Muscle layer of duodenum (tissue), 2 donors: Measurements from ENCODE around the gene CLECL1.

ENCODE experiments used
- H3K27ac ChIP-seq: one replicate; pipeline ENCODE4 v1.7.0; 2013; ENCODE audit warnings: mild to moderate bottlenecking, low read length
- H3K27me3 ChIP-seq: one replicate; pipeline ENCODE4 v1.7.0; 2013; ENCODE audit warnings: low read depth, mild to moderate bottlenecking, control low read depth, low read length
- H3K36me3 ChIP-seq, 2 donors: one replicate each; pipeline ENCODE4 v1.7.0; 2013; ENCODE audit warnings: low read length in 2 of 2, control low read depth in 1 of 2, mild to moderate bottlenecking in 1 of 2; ENCODE audit not compliant: insufficient read depth in 2 of 2, control insufficient read depth in 1 of 2
- H3K4me1 ChIP-seq, 2 donors: one replicate each; pipeline ENCODE4 v1.7.0; 2013; ENCODE audit warnings: low read length in 2 of 2, mild to moderate bottlenecking in 2 of 2, control low read depth in 1 of 2, moderate library complexity in 1 of 2; ENCODE audit not compliant: insufficient read depth in 2 of 2, control insufficient read depth in 1 of 2
- H3K4me3 ChIP-seq, 2 donors: one replicate each; pipeline ENCODE4 v1.7.0; 2013; ENCODE audit warnings: low read length in 2 of 2, low read depth in 1 of 2, mild to moderate bottlenecking in 1 of 2
- H3K9me3 ChIP-seq, 2 donors: one replicate each; pipeline ENCODE4 v1.7.0; 2013; ENCODE audit warnings: low read length in 2 of 2, control low read depth in 1 of 2, mild to moderate bottlenecking in 1 of 2; ENCODE audit not compliant: control insufficient read depth in 1 of 2
- donor health status: healthy.

The CLECL1 gene

DNA sequence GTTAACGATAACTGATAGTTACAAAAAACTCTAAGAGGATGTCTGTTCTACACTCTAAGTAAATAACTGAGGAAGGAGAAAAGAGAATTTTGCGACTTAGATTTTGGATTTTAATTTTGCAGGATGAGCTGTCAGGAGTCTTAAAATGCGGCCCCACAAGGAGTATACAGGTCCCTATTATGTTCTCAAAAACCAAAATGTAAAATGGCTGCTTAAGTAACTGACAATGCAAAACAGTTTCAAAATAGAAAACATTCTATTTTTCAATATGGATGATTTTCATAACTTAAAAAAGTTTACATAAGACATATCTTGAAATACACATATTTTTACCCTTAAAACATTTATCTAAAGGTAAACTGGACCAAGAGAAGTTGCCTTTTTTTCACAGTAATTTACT is 25.2 kb upstream of the CLECL1 start:
- Histone ChIP-seq H3K27ac (peak overlapping the region; percentile 49), H3K4me1 (no peaks in the 10 kb centered on the region), H3K9me3 (no peaks in the 10 kb centered on the region), H3K4me3 (peak overlapping the region in 1 of 2 donors; percentile 34), H3K27me3 (no peaks in the 10 kb centered on the region), H3K36me3 (no peaks in the 10 kb centered on the region)

GRCh38 chr12:9757433-9758025 is 24.6 kb upstream of the CLECL1 start:
- H3K27ac ChIP-seq = no peak overlapping the region
- H3K4me3 ChIP-seq = no peak overlapping the region
- H3K36me3 ChIP-seq = no peaks in the 10 kb centered on the region
- H3K27me3 ChIP-seq = no peaks in the 10 kb centered on the region
- no peaks in the 10 kb centered on the region for H3K9me3 ChIP-seq
- no peaks in the 10 kb centered on the region for H3K4me1 ChIP-seq

- no peak overlapping the region for H3K4me3 ChIP-seq
- H3K27ac ChIP-seq = no peak overlapping the region
- no peaks in the 10 kb centered on the region for H3K4me1 ChIP-seq
- H3K9me3 ChIP-seq = no peaks in the 10 kb centered on the region
- no peaks in the 10 kb centered on the region for H3K36me3 ChIP-seq
- H3K27me3 ChIP-seq = no peaks in the 10 kb centered on the region
Measured at GRCh38 chr12:9756706-9757105, 23.8 kb upstream of the CLECL1 start.

- Histone ChIP-seq H3K9me3 (no peaks in the 10 kb centered on the region), H3K27me3 (no peaks in the 10 kb centered on the region), H3K4me1 (no peaks in the 10 kb centered on the region), H3K27ac (no peak overlapping the region), H3K4me3 (no peak overlapping the region), H3K36me3 (no peaks in the 10 kb centered on the region)
Measured at GRCh38 chr12:9756170-9756569, 23.3 kb upstream of the CLECL1 start.

DNA sequence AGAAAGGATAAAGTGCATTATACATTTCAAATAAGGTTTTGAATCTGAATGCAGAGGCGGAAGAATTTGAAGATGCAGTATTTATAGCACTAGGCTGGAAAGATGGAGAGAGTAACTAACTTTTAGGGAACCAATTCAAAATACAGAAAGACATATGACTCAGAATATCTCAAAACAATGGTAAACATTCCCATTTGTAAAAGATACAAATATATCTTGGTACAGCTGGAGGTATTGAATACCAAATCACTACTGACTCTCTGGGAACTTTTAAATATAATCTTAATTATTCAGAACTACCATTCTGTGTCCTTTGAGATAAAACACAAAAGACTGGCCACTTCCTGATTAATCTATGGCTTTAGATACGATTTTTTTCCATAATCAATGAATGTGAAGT is 22.7 kb upstream of the CLECL1 start:
- no peaks in the 10 kb centered on the region for H3K9me3 ChIP-seq
- no peaks in the 10 kb centered on the region for H3K36me3 ChIP-seq
- H3K27ac ChIP-seq = no peak overlapping the region
- peaks cover 0 to 2% of the 10 kb centered on the region in 2 donors for H3K4me1 ChIP-seq
- H3K27me3 ChIP-seq = no peaks in the 10 kb centered on the region
- no peak overlapping the region for H3K4me3 ChIP-seq

- Histone ChIP-seq H3K4me1 (peaks cover 0 to 4% of the 10 kb centered on the region in 2 donors), H3K9me3 (no peaks in the 10 kb centered on the region), H3K27me3 (no peaks in the 10 kb centered on the region), H3K27ac (no peak overlapping the region), H3K36me3 (no peaks in the 10 kb centered on the region), H3K4me3 (no peak overlapping the region)
Measured at GRCh38 chr12:9755035-9755434, 22.1 kb upstream of the CLECL1 start.

DNA sequence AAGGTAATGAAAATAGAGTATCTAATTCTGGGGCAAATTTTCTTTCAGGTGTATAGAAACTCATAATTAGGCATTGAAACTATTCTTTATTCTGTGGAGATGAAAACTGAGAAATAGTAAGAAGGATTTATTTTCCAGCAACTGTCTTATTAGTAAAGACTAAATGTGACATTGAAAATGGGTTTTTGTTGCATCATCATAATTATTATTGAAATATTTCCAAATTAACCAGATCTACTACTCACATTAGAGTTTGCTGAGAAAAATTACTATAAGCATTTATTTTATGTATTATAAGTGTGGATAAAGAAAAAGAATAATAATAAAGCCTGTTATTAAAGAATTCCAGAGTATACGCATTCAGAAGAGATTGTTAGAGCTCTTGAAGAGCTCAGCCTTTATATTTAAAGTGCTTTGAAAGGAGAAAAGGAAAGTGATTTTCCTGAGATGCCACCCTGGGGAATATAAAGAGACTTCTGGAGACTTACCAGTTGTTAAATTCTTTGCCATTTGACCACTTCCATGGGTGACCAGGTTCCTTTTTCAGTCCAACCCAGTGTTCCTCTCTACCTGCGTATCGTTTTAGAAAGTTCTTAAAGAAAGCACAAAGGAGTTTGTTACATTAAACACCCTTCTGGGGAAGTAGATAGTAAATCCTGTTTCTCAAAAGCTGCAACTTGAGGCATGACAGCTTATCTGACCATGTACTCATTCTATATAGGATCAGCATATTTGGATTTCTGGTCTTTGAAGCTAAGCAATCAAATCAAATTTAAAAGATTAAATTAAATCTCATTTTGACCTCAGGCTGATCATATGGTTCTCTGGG is 21.4 kb upstream of the CLECL1 start:
- H3K4me1 ChIP-seq = peaks cover 0 to 4% of the 10 kb centered on the region in 2 donors
- no peak overlapping the region for H3K27ac ChIP-seq
- H3K36me3 ChIP-seq = no peaks in the 10 kb centered on the region
- H3K27me3 ChIP-seq = no peaks in the 10 kb centered on the region
- H3K4me3 ChIP-seq = no peak overlapping the region
- H3K9me3 ChIP-seq = no peaks in the 10 kb centered on the region

- Histone ChIP-seq H3K27me3 (no peaks in the 10 kb centered on the region), H3K4me3 (no peak overlapping the region), H3K36me3 (no peaks in the 10 kb centered on the region), H3K9me3 (no peaks in the 10 kb centered on the region), H3K4me1 (peaks cover 0 to 4% of the 10 kb centered on the region in 2 donors), H3K27ac (no peak overlapping the region)
Measured at GRCh38 chr12:9753498-9753897, 20.6 kb upstream of the CLECL1 start.

DNA sequence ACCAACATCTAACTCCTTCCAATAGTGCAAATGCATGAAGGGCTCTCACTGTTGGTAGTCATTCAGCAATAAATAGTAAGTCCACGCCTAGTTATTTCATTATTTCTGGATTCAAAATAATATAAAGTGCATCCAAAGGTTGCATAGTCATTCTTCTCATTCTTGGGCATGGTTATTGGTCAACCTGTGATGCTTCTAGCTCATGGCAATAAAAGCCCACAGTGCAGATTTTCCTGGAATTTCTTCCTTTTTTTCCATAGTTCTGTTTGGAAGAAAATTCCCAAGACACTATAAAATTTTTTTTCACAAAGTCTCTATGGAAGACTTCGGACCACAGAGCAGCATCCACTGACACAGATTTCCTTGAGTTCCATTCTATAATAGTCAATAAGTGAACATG is 20.2 kb upstream of the CLECL1 start:
- H3K27ac ChIP-seq = no peak overlapping the region
- no peak overlapping the region for H3K4me3 ChIP-seq
- H3K27me3 ChIP-seq = no peaks in the 10 kb centered on the region
- H3K4me1 ChIP-seq = peaks cover 0 to 4% of the 10 kb centered on the region in 2 donors
- H3K36me3 ChIP-seq = no peaks in the 10 kb centered on the region
- no peaks in the 10 kb centered on the region for H3K9me3 ChIP-seq

DNA sequence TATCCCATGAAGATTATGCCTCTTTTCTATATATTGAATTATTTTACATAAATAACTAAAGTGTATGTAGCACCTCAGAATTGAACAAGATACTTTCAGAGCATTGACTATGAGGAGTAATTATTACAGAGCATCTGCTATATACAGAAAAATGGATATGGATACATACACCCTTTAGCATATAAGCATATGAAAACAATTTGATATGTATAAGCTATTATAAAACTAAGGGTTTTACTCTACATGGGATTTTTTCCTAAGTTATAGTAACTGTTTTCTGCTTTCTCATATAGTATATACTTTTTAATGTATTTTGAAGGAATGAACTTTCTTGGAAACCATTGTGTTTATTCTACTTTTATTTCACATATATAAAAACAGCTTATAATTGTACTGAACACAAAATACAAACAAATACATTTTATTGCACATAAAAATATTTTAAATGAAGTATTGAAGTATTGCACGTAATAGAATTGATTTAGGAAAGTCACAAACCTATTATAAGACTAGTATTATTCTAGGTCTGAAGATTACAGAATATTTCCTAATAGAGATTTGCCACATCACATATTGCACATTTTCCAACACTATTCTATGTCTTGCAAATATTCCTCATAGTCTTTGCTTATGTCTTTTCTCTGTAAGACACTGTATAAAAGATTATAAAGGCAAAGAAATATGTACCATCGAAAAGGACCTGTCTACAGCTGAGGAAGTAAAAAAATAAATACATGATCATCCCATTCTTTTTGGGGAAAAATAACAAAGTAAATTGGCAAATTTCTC is 19.4 kb upstream of the CLECL1 start:
- Histone ChIP-seq H3K4me3 (no peak overlapping the region), H3K36me3 (no peaks in the 10 kb centered on the region), H3K9me3 (no peaks in the 10 kb centered on the region), H3K27me3 (no peaks in the 10 kb centered on the region), H3K4me1 (peaks cover 0 to 4% of the 10 kb centered on the region in 2 donors), H3K27ac (no peak overlapping the region)
